Caco-2 (cell line): ENCODE data around the gene CNOT2. TPM values are rescaled to one million over a fixed set of nuclear protein-coding genes. Genes with fewer than 3 reads are reported as not detected.

Source experiments
- BruUV-seq: library from RNA; stranded (reverse); fragments of 400-500 nt; replicated peaks from 2 replicates; lab custom pipeline; 2021; lab: Mats Ljungman, UMichigan
- CTCF ChIA-PET: fragments of 300-600 bp; sonication (Branson Sonifier 250); formaldehyde crosslinking; loops from one replicate; lab custom pipeline; 2022; ENCODE audit warnings: antibody characterized with exemption; lab: Charles Lee
- POLR2A ChIA-PET: fragments of 300-600 bp; sonication (Branson Sonifier 250); formaldehyde crosslinking; loops from one replicate; lab custom pipeline; 2022; ENCODE audit warnings: antibody characterized with exemption; lab: Charles Lee
- DNase-seq, 2 experiments: peaks; one replicate each; pipeline versions ENCODE4 v3.0.0 to v3.0.0-alpha.2; 2020 to 2022
- H3K27me3 ChIP-seq: replicated peaks from 2 replicates; pipeline ENCODE4 v1.6.0; 2011; ENCODE audit warnings: low read length; ENCODE audit not compliant: control insufficient read depth, insufficient read depth
- H3K36me3 ChIP-seq: 2 replicates; pipeline ENCODE4 v1.5.1; 2011; ENCODE audit warnings: low read length; ENCODE audit not compliant: control insufficient read depth, insufficient read depth
- H3K4me1 ChIP-seq: fragments of 250-450 bp; sonication (Bioruptor Pico); 2 replicates; pipeline ENCODE4 v1.5.1; 2020; ENCODE audit warnings: mild to moderate bottlenecking
- H3K4me3 ChIP-seq: 2 replicates; pipeline ENCODE4 v1.5.1; 2011; ENCODE audit warnings: low read depth, mild to moderate bottlenecking, control low read depth, low read length
- H3K9me3 ChIP-seq: fragments of 250-450 bp; sonication (Bioruptor Pico); 2 replicates; pipeline ENCODE4 v1.5.1; 2020; ENCODE audit warnings: mild to moderate bottlenecking, moderate library complexity
- H3K27ac Mint-ChIP-seq: one replicate; pipeline ENCODE4 v1.8.0; 2022; ENCODE audit warnings: mixed read lengths; ENCODE audit not compliant: unreplicated experiment
- H3K27me3 Mint-ChIP-seq: one replicate; pipeline ENCODE4 v1.8.0; 2022; ENCODE audit warnings: mixed read lengths; ENCODE audit not compliant: insufficient read depth, unreplicated experiment
- H3K36me3 Mint-ChIP-seq: one replicate; pipeline ENCODE4 v1.8.0; 2022; ENCODE audit warnings: mild to moderate bottlenecking, mixed read lengths; ENCODE audit not compliant: insufficient read depth, unreplicated experiment
- H3K4me1 Mint-ChIP-seq: one replicate; pipeline ENCODE4 v1.8.0; 2022; ENCODE audit warnings: low read depth, mixed read lengths; ENCODE audit not compliant: unreplicated experiment
- H3K4me3 Mint-ChIP-seq: one replicate; pipeline ENCODE4 v1.8.0; 2022; ENCODE audit warnings: mild to moderate bottlenecking, moderate library complexity, mixed read lengths; ENCODE audit not compliant: unreplicated experiment
- H3K9me3 Mint-ChIP-seq: one replicate; pipeline ENCODE4 v1.8.0; 2022; ENCODE audit warnings: mixed read lengths; ENCODE audit not compliant: unreplicated experiment
- intact Hi-C: fragments of 100-400 bp; cut with micrococcal nuclease; formaldehyde crosslinking; loops from one replicate; pipeline ENCODE4 v1.10.0; 2022; ENCODE audit not compliant: unreplicated experiment
- total RNA-seq: library from RNA; stranded (reverse); gene quantifications from 2 replicates; pipeline ENCODE4 v1.2.3, GENCODE V29; 2022
- TF ChIP-seq, protein P1 (sequence below), 2 experiments: fragments of 200-600 bp in 1 of 2; IDR thresholded peaks; 1 replicate in 1 of 2; 2 replicates in 1 of 2; pipeline versions ENCODE4 v1.5.1 to v1.8.0; 2011 to 2022; ENCODE audit warnings: antibody characterized with exemption in 1 of 2, control low read depth in 1 of 2, inconsistent platforms in 1 of 2, low read depth in 1 of 2, low read length in 1 of 2, mild to moderate bottlenecking in 1 of 2, moderate library complexity in 1 of 2; ENCODE audit not compliant: insufficient read depth in 1 of 2, severe bottlenecking in 1 of 2, unreplicated experiment in 1 of 2

Gene CNOT2
- total RNA-seq, 1 experiment from 2014 or later: 83.5 TPM

DNA sequence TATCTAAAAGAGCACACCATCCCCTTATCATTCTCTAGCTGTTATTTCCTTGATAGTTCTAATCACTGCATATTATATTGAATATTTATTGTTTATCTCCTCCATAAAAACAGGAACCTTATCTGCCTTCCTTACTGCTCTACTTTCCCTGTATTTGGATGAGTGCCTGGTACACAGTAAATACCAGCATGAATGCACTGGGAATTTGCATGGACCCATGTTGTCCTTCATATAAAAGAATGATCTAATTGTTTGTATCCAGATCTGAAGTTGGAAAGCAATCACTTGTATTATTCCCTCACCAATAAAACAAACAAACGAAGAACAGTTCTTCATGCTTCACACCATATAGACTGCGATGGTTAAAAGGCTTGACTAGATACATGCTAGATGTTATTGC is 15.3 kb upstream of the CNOT2 start:
- ChIA-PET CTCF (no interaction called here), POLR2A (no interaction called here)
- no peaks in the 10 kb centered on the region for H3K4me1 Mint-ChIP-seq
- Histone ChIP-seq H3K4me3 (no peak overlapping the region), H3K9me3 (no peaks in the 10 kb centered on the region), H3K4me1 (no peaks in the 10 kb centered on the region), H3K27me3 (no peaks in the 10 kb centered on the region), H3K36me3 (no peaks in the 10 kb centered on the region)
- H3K27me3 Mint-ChIP-seq: no peaks in the 10 kb centered on the region
- no peak overlapping the region for H3K4me3 Mint-ChIP-seq
- no peaks in the 10 kb centered on the region for H3K9me3 Mint-ChIP-seq
- H3K27ac Mint-ChIP-seq: no peak overlapping the region
- TF ChIP-seq, protein P1, sequence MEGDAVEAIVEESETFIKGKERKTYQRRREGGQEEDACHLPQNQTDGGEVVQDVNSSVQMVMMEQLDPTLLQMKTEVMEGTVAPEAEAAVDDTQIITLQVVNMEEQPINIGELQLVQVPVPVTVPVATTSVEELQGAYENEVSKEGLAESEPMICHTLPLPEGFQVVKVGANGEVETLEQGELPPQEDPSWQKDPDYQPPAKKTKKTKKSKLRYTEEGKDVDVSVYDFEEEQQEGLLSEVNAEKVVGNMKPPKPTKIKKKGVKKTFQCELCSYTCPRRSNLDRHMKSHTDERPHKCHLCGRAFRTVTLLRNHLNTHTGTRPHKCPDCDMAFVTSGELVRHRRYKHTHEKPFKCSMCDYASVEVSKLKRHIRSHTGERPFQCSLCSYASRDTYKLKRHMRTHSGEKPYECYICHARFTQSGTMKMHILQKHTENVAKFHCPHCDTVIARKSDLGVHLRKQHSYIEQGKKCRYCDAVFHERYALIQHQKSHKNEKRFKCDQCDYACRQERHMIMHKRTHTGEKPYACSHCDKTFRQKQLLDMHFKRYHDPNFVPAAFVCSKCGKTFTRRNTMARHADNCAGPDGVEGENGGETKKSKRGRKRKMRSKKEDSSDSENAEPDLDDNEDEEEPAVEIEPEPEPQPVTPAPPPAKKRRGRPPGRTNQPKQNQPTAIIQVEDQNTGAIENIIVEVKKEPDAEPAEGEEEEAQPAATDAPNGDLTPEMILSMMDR (IDR thresholded peaks at IDR 0.05; ENCODE audit: insufficient read depth in 1 of 2, low read depth in 1 of 2, low read length in 1 of 2, severe bottlenecking in 1 of 2, unreplicated experiment in 1 of 2): no peak
- no TSS peak for BruUV-seq
- no peaks in the 10 kb centered on the region for H3K36me3 Mint-ChIP-seq
- intact Hi-C loops: no loop called here
- DNase-seq: no peak

DNA sequence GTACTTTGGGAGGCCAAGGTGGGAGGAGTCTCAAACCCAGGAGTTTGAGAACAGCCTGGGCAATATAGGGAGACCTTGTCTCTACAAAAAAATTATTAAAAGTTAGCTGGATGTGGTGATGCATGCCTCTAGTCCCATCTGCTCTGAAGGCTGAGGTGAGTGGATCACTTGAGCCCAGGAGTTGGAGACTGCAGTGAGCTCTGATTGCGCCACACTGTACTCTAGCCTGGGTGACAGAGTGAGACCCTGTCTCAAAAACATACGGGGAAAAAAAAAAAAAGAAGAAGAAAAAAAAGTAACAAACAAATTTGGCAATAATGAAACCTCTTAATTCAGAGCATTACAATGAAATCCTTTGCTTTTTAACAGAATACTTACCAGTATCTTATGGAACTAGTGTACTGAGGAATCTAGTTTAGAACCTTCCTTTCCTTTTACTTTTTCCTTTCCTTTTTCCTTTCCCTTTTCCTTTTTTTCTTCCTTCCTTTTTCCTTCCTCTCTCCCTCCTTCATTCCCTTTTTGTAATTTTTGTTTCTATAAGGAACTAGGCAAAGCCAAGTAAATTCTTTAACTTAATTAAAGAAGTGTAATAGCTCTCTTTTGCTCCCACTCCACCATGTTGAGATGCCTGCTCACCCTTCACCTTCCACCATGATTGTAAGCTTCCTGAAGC is 12.2 kb upstream of the CNOT2 start:
- CTCF ChIA-PET: no interaction called here
- DNase-seq: no peak
- POLR2A ChIA-PET: interaction anchor here (0.7 kb wide), 1 partner anchor 174 kb away, joined by 14 read pairs; no protein-coding TSS in a partner anchor
- Mint-ChIP-seq H3K4me1 (no peaks in the 10 kb centered on the region), H3K4me3 (no peak overlapping the region), H3K27ac (no peak overlapping the region), H3K27me3 (no peaks in the 10 kb centered on the region), H3K9me3 (no peaks in the 10 kb centered on the region), H3K36me3 (no peaks in the 10 kb centered on the region)
- TF ChIP-seq, protein P1 (IDR thresholded peaks at IDR 0.05; ENCODE audit: insufficient read depth in 1 of 2, low read depth in 1 of 2, low read length in 1 of 2, severe bottlenecking in 1 of 2, unreplicated experiment in 1 of 2): no peak
- intact Hi-C loops: no loop called here
- Histone ChIP-seq H3K27me3 (no peaks in the 10 kb centered on the region), H3K36me3 (no peaks in the 10 kb centered on the region), H3K4me1 (no peaks in the 10 kb centered on the region), H3K4me3 (no peak overlapping the region), H3K9me3 (no peaks in the 10 kb centered on the region)
- no TSS peak for BruUV-seq

- Mint-ChIP-seq H3K9me3 (no peaks in the 10 kb centered on the region), H3K27me3 (no peaks in the 10 kb centered on the region), H3K36me3 (peaks cover 15% of the 10 kb centered on the region), H3K4me1 (peaks cover 6% of the 10 kb centered on the region), H3K27ac (no peak overlapping the region), H3K4me3 (no peak overlapping the region)
- Histone ChIP-seq H3K27me3 (no peaks in the 10 kb centered on the region), H3K36me3 (no peaks in the 10 kb centered on the region; the same call in 1 of the 2 replicates), H3K4me3 (no peak overlapping the region), H3K9me3 (no peaks in the 10 kb centered on the region), H3K4me1 (peaks cover 21% of the 10 kb centered on the region)
- TF ChIP-seq, protein P1 (IDR thresholded peaks at IDR 0.05; ENCODE audit: insufficient read depth in 1 of 2, low read depth in 1 of 2, low read length in 1 of 2, severe bottlenecking in 1 of 2, unreplicated experiment in 1 of 2): no peak
- CTCF ChIA-PET: interaction anchor here (0.6 kb wide), 1 partner anchor 14 kb away, joined by 3 read pairs; no protein-coding TSS in a partner anchor
- POLR2A ChIA-PET: no interaction called here
- DNase-seq: peak; percentile 60 to 80
- intact Hi-C loops: no loop called here
- BruUV-seq: no TSS peak
These were observed 6.2 kb upstream of the CNOT2 start for GRCh38 chr12:70236990-70237389.
